T-cell (primary cell): Measurements from ENCODE around the gene SYT11. TPM values are rescaled to one million over a fixed set of nuclear protein-coding genes. Genes with fewer than 3 reads are reported as not detected.

Experiments
- ATAC-seq, 4 experiments: fragments of 200-7000 bp in 3 of 4; fragments of 150-1000 bp in 1 of 4; cut with Tn5 transposase; replicated peaks in 1 of 4; 1 replicate in 3 of 4; 2 replicates in 1 of 4; pipeline ENCODE4 v1.10.0; 2021; ENCODE audit warnings: moderate library complexity in 3 of 4, mild to moderate bottlenecking in 2 of 4, moderate number of reproducible peaks in 1 of 4
- CTCF ChIA-PET, 2 donors: fragments of 300-600 bp; sonication (Branson Sonifier 250); formaldehyde crosslinking; loops; one replicate each; lab custom pipeline; 2022; ENCODE audit warnings: antibody characterized with exemption in 2 of 2; lab: Charles Lee
- POLR2A ChIA-PET, 2 donors: fragments of 300-600 bp; sonication (Branson Sonifier 250); formaldehyde crosslinking; loops; one replicate each; lab custom pipeline; 2022; ENCODE audit warnings: antibody characterized with exemption in 2 of 2; lab: Charles Lee
- DNase-seq, 35 experiments: peaks; one replicate each; pipeline versions ENCODE4 v3.0.0 to v3.0.0-alpha.2; 2013 to 2023
- H3K27ac ChIP-seq: one replicate; pipeline ENCODE4 v1.5.1; 2013; ENCODE audit warnings: low read length
- H3K27me3 ChIP-seq, 2 experiments: replicated peaks in 1 of 2; 1 replicate in 1 of 2; 2 replicates in 1 of 2; pipeline versions ENCODE4 v1.6.1 to v1.7.0; 2013; ENCODE audit warnings: low read length in 1 of 2, mixed read lengths in 1 of 2; ENCODE audit not compliant: control insufficient read depth in 2 of 2, insufficient read depth in 2 of 2; ENCODE audit errors: extremely low read depth in 1 of 2
- H3K36me3 ChIP-seq, 2 donors: 1 replicate in 1 of 2; 2 replicates in 1 of 2; pipeline versions ENCODE4 v1.6.1 to v1.7.0; 2013; ENCODE audit warnings: low read length in 1 of 2; ENCODE audit not compliant: control insufficient read depth in 2 of 2, insufficient read depth in 1 of 2; ENCODE audit errors: extremely low read depth in 1 of 2
- H3K4me1 ChIP-seq, 2 experiments: 1 replicate in 1 of 2; 2 replicates in 1 of 2; pipeline versions ENCODE4 v1.6.1 to v1.7.0; 2013; ENCODE audit warnings: low read length in 2 of 2, mixed read lengths in 1 of 2; ENCODE audit not compliant: insufficient read depth in 2 of 2, control insufficient read depth in 1 of 2; ENCODE audit errors: extremely low read depth in 1 of 2
- H3K4me3 ChIP-seq, 2 donors: 1 replicate in 1 of 2; 2 replicates in 1 of 2; pipeline versions ENCODE4 v1.5.1 to v1.7.0; 2013; ENCODE audit warnings: mild to moderate bottlenecking in 2 of 2, low read length in 1 of 2, moderate library complexity in 1 of 2; ENCODE audit not compliant: control insufficient read depth in 1 of 2; ENCODE audit errors: extremely low read depth in 1 of 2
- H3K9me3 ChIP-seq: 2 replicates; pipeline ENCODE4 v1.7.0; 2013
- H3K27ac Mint-ChIP-seq, 2 donors: one replicate each; pipeline ENCODE4 v1.8.0; 2020 to 2021; ENCODE audit warnings: mild to moderate bottlenecking in 2 of 2, mixed read lengths in 2 of 2
- H3K27me3 Mint-ChIP-seq, 2 donors: one replicate each; pipeline ENCODE4 v1.8.0; 2021 to 2022; ENCODE audit warnings: mixed read lengths in 2 of 2
- H3K36me3 Mint-ChIP-seq: one replicate; pipeline ENCODE4 v1.8.0; 2021; ENCODE audit warnings: mixed read lengths
- H3K4me1 Mint-ChIP-seq, 3 donors: one replicate each; pipeline ENCODE4 v1.8.0; 2020 to 2022; ENCODE audit warnings: mixed read lengths in 3 of 3, mild to moderate bottlenecking in 1 of 3
- H3K4me3 Mint-ChIP-seq, 3 donors: one replicate each; pipeline ENCODE4 v1.8.0; 2020 to 2022; ENCODE audit warnings: mild to moderate bottlenecking in 3 of 3, mixed read lengths in 3 of 3, moderate library complexity in 3 of 3
- H3K9me3 Mint-ChIP-seq, 3 donors: one replicate each; pipeline ENCODE4 v1.8.0; 2020 to 2022; ENCODE audit warnings: mixed read lengths in 3 of 3
- WGBS: methylation state at CpG from one replicate; pipeline ENCODE4 v1.1.5; 2013; ENCODE audit warnings: missing lambda C conversion rate; ENCODE audit not compliant: insufficient coverage; 5-methylcytosine and 5-hydroxymethylcytosine counted together
- total RNA-seq, 35 experiments: library from RNA in 6 of 35; stranded (reverse) in 6 of 35; fragments of 120-200 nt in 1 of 35; gene quantifications; one replicate each; pipeline versions ENCODE4 v1.2.1 to v1.2.4 and lab custom pipeline; 2013 to 2026

SYT11 gene
- total RNA-seq, 5 donors from 2014 or later (not counting 1 experiment from before 2014, with no cell fraction given), result 8.6 to 19.8 (median 9.0) TPM

DNA sequence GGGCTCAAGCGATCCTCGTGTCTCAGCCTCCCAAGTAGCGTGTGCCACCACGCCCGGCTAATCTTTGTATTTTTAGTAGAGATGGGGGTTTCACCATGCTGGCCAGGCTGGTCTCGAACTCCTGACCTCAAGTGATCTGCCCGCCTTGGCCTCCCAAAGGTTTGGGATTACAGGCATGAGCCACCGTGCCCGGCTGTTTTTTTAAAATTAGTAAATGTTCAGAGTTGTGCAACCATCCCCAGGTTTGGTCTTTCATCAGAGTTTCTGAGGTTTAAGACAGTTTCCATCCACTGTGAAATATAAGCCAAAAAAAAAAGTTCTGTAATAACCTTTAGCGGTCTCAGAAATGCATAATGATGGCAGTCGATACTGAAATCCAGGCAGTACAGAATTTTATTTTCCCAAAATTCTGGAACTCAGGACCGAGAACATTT is 550 bp upstream of the SYT11 start:
- H3K36me3 Mint-ChIP-seq, result peaks cover 5% of the 10 kb centered on the region
- CTCF ChIA-PET, result no interaction called here

DNA sequence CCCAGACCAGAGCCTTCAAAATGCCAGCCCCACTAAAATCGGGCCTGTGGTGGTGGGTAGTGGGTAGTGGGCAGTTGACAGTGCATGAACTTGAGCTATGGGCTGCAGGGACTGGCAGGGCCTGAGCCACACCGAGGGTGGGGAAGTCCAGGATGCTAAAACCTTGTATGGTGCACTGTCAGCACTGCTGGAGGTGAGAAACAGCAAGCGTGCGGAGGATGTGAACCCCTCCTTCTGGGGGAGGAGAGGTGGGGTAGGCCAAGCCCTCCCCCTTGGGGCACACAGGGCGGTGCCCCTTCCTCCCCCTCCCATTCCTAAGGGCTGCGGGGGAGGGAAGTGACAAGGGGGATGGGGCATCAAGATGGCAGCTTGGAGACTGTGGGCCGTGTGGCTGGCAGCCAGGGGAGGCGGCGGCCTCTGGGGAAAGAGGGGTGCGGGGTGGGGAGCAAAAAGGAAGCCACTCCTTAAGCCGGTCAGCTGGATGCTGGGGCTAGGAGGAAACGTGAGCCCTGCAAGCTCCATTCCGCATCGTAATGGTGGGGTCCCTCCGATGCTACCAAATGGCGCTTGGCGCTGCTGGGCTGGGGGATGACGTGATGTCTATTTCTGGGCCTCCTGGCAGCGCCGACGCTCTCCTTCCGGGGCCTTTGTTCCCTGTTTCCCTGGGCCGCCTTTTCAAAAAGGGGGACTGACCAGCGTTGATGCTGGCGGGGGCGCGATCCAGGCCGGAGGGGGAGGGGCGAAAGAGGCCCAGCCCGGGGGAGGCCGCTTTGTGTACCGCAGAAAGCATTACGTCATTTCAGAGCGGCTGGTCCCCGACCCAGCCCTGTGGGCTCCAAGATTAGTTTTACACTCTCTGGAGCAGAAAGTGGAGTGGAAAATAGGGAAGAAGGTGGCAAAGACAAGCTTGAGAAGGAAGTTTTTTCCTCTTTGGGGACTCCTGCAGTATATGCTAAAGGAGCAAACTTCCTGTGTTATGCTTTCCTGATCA is 809 bp downstream of the SYT11 start:
- ATAC-seq (peak; percentile 5 to 38 (median 12)), DNase-seq (peak; percentile 7 to 83 (median 54))
- ChIA-PET POLR2A (interaction anchor here in 1 of 2 donors (0.6 kb wide), 1 partner anchor 1649 kb away, joined by 3 read pairs; no protein-coding TSS in a partner anchor), CTCF (interaction anchor here in 1 of 2 donors (1.1 kb wide), 1 partner anchor 18 kb away, joined by 5 read pairs; no protein-coding TSS in a partner anchor)
- H3K9me3 ChIP-seq, result no peaks in the 10 kb centered on the region
- 2% methylated on average over 29 of the region's 35 CpGs for WGBS
- H3K27ac ChIP-seq, result peak overlapping the region; percentile 87
- H3K4me1 ChIP-seq, result peaks cover 8 to 43% of the 10 kb centered on the region in 2 experiments
- H3K4me1 Mint-ChIP-seq, result peaks cover 32 to 48% (median 46%) of the 10 kb centered on the region in 3 donors
- peaks cover 2% of the 10 kb centered on the region for H3K36me3 Mint-ChIP-seq
- peak overlapping the region; percentile 93 to 94 for H3K27ac Mint-ChIP-seq
- H3K27me3 Mint-ChIP-seq, result peaks cover 2 to 15% of the 10 kb centered on the region in 2 donors
- peaks cover 0 to 12% of the 10 kb centered on the region in 2 experiments for H3K27me3 ChIP-seq
- H3K36me3 ChIP-seq, result peaks cover 0 to 2% of the 10 kb centered on the region in 2 donors
- no peaks in the 10 kb centered on the region for H3K9me3 Mint-ChIP-seq
- H3K4me3 Mint-ChIP-seq, result peak overlapping the region; percentile 89 to 98 (median 90)
- H3K4me3 ChIP-seq, result peak overlapping the region in 1 of 2 donors; percentile 53

More for the DNA sequence above, 550 bp upstream of the SYT11 start:
- no peaks in the 10 kb centered on the region for H3K9me3 Mint-ChIP-seq
- peak overlapping the region; percentile 89 to 98 (median 90) for H3K4me3 Mint-ChIP-seq
- peaks cover 34 to 51% (median 49%) of the 10 kb centered on the region in 3 donors for H3K4me1 Mint-ChIP-seq
- DNase-seq (peak in 1 of 35 experiments; percentile 6), ATAC-seq (no peak)
- peak overlapping the region; percentile 53 to 61 for H3K4me3 ChIP-seq
- H3K27ac ChIP-seq, result peak overlapping the region; percentile 75
- H3K27me3 Mint-ChIP-seq, result peaks cover 2 to 15% of the 10 kb centered on the region in 2 donors
- H3K27ac Mint-ChIP-seq, result peak overlapping the region; percentile 93 to 94
- POLR2A ChIA-PET, result interaction anchor here in 1 of 2 donors (0.6 kb wide), 2 partner anchors 221 to 1049 kb away, joined by 3 to 5 read pairs; no protein-coding TSS in a partner anchor
- H3K36me3 ChIP-seq, result peaks cover 0 to 14% of the 10 kb centered on the region in 2 donors
- no peaks in the 10 kb centered on the region for H3K9me3 ChIP-seq
- 60% methylated on average over 8 of the region's 12 CpGs for WGBS
- peaks cover 0 to 12% of the 10 kb centered on the region in 2 experiments for H3K27me3 ChIP-seq
- H3K4me1 ChIP-seq, result peaks cover 8 to 43% of the 10 kb centered on the region in 2 experiments

DNA sequence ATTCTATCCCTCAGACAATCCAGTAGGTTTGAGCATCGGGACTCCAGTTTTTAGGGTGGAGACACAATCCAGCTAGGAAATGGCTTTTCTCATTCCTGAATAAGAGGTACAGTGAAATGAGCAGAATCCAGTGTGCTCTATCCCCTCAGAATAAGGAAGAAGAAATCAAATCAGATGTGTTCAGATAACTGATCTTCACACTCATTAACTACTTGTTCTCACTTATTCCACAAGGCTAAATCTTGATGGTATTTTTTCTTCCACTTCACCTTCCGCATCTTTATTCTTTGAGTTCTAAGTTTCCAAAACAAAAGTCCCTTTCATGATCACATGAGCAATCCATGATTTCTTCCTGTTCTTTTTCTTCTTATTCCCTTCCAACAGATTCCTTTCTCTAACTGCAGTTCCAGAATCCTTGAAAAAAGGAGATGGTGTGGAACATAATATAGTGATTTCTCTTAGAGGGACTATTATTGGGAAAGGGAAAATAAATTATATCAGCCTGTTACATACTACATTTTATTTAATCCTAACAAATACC is 1.7 kb downstream of the SYT11 start:
- POLR2A ChIA-PET, result interaction anchor here in 1 of 2 donors (0.6 kb wide), 1 partner anchor 426 kb away, joined by 3 read pairs; no protein-coding TSS in a partner anchor

DNA sequence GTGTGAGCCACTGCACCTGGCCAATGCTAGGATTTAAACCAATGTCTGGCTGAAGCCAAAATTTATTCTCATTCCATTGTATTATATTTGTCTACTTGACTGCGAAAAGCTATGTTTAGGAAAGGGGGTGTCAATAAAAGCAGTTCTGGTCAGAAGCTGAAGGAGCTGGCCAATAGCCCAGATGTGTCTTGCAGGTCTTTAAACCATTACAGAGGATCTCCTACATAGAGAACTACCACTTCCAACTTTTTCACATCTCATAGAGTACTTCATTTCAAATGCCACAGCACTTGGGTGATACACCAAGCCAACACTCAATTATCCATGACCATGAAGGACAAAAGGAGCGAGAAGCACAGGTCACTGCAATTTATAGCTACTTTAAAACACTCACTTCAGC is 2.5 kb downstream of the SYT11 start:
- H3K36me3 Mint-ChIP-seq, result no peaks in the 10 kb centered on the region
- peaks cover 18 to 34% (median 34%) of the 10 kb centered on the region in 3 donors for H3K4me1 Mint-ChIP-seq
- peaks cover 2 to 15% of the 10 kb centered on the region in 2 donors for H3K27me3 Mint-ChIP-seq
- no peak overlapping the region for H3K4me3 Mint-ChIP-seq
- Histone ChIP-seq H3K4me3 (no peak overlapping the region), H3K36me3 (no peaks in the 10 kb centered on the region), H3K27ac (no peak overlapping the region), H3K27me3 (peaks cover 0 to 12% of the 10 kb centered on the region in 2 experiments), H3K4me1 (peaks cover 2 to 27% of the 10 kb centered on the region in 2 experiments), H3K9me3 (no peaks in the 10 kb centered on the region)
- H3K27ac Mint-ChIP-seq, result no peak overlapping the region
- ChIA-PET CTCF (no interaction called here), POLR2A (interaction anchor here in 1 of 2 donors (0.5 kb wide), 1 partner anchor 61 kb away, joined by 3 read pairs; no protein-coding TSS in a partner anchor)
- no peaks in the 10 kb centered on the region for H3K9me3 Mint-ChIP-seq
- ATAC-seq (no peak), DNase-seq (no peak)
- WGBS, result no CpG with 5 or more reads among the region's 2 CpGs

More for the DNA sequence above, 1.7 kb downstream of the SYT11 start:
- H3K27ac Mint-ChIP-seq, result peak overlapping the region in 1 of 2 donors; percentile 64
- no peaks in the 10 kb centered on the region for H3K36me3 ChIP-seq
- ATAC-seq, result no peak
- H3K4me3 Mint-ChIP-seq, result peak overlapping the region in 1 of 3 donors; percentile 98
- no peaks in the 10 kb centered on the region for H3K9me3 ChIP-seq
- H3K27me3 Mint-ChIP-seq, result peaks cover 2 to 15% of the 10 kb centered on the region in 2 donors
- no peaks in the 10 kb centered on the region for H3K36me3 Mint-ChIP-seq
- CTCF ChIA-PET, result no interaction called here
- H3K27me3 ChIP-seq, result peaks cover 0 to 12% of the 10 kb centered on the region in 2 experiments
- no peak for DNase-seq
- WGBS, result 100% methylated on average over 1 of the region's 2 CpGs
- peak overlapping the region; percentile 87 for H3K27ac ChIP-seq
- peaks cover 27 to 43% (median 40%) of the 10 kb centered on the region in 3 donors for H3K4me1 Mint-ChIP-seq
- H3K4me3 ChIP-seq, result no peak overlapping the region
- H3K4me1 ChIP-seq, result peaks cover 8 to 35% of the 10 kb centered on the region in 2 experiments
- no peaks in the 10 kb centered on the region for H3K9me3 Mint-ChIP-seq

DNA sequence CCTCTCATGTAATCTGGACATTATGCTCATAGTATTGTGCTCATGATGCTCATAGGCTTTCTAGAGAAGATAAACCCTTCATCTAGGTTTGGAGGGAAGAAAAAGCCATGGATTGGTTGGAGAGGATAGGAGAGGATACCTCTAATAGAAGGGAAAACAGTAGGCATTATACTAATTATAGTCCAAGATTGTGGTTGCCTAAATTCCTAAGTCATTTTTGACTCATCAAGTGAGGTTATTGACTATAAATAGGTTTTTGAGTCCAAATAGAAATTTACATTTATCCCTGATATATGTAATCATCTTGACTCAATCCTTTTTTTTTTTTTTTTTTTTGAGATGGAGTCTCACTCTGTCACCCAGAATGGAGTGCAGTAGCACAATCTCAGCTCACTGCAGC is 5.0 kb downstream of the SYT11 start:
- peaks cover under 1 to 14% of the 10 kb centered on the region in 2 donors for H3K27me3 Mint-ChIP-seq
- DNase-seq, result no peak
- H3K36me3 ChIP-seq, result no peaks in the 10 kb centered on the region
- H3K4me1 ChIP-seq, result peaks cover 0 to 15% of the 10 kb centered on the region in 2 experiments
- H3K4me3 ChIP-seq, result no peak overlapping the region
- H3K9me3 Mint-ChIP-seq, result no peaks in the 10 kb centered on the region
- H3K9me3 ChIP-seq, result no peaks in the 10 kb centered on the region
- ChIA-PET CTCF (interaction anchor here in 1 of 2 donors (0.6 kb wide), 1 partner anchor 45 kb away, joined by 4 read pairs; no protein-coding TSS in a partner anchor), POLR2A (interaction anchor here in 1 of 2 donors (0.6 to 0.7 kb wide), 2 partner anchors 8 to 254 kb away, joined by 5 to 8 read pairs; no protein-coding TSS in a partner anchor)
- no peak for ATAC-seq
- no peak overlapping the region for H3K27ac ChIP-seq
- H3K4me1 Mint-ChIP-seq, result peaks cover 7 to 14% (median 9%) of the 10 kb centered on the region in 3 donors
- no peak overlapping the region for H3K4me3 Mint-ChIP-seq
- no peak overlapping the region for H3K27ac Mint-ChIP-seq
- H3K27me3 ChIP-seq, result peaks cover 0 to 12% of the 10 kb centered on the region in 2 experiments
- peaks cover under 1% of the 10 kb centered on the region for H3K36me3 Mint-ChIP-seq
